Measurements from ENCODE around the gene CD84.

GRCh38 chr1:160491981-160492380 is 87.3 kb downstream of the CD84 start:
- no peak for TF ChIP-seq CTCF (IDR thresholded peaks at IDR 0.05)
- no peak for TF ChIP-seq POLR2A (IDR thresholded peaks at IDR 0.05)
- no peak for TF ChIP-seq POLR2AphosphoS5 (IDR thresholded peaks at IDR 0.05; ENCODE audit: insufficient read depth in 1 of 2, low read depth in 1 of 2)
